ENCODE data around the gene FHIT.

FHIT gene

DNA sequence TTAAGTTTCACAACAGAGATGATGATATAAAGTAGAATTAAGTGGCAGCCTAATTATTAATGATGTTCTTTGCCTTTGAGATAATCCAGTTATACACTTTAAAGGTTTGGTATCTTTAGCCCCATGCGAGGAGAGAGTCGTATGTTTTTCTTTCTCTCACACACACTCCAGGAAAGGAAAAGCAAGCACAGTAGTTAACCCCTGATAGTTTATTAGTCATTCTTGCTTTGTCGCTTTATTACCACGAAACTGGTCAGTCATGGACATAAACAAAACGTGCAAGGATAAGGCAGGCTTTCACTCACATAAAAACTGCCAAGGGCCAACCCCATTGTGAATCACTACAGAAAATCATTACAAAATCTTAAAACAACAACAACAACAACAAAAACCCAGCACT is 866.9 kb downstream of the FHIT start:
- DNase-seq (ENCODE audit: extremely low read depth in 1 of 2, low read depth in 1 of 2) = no peak

DNA sequence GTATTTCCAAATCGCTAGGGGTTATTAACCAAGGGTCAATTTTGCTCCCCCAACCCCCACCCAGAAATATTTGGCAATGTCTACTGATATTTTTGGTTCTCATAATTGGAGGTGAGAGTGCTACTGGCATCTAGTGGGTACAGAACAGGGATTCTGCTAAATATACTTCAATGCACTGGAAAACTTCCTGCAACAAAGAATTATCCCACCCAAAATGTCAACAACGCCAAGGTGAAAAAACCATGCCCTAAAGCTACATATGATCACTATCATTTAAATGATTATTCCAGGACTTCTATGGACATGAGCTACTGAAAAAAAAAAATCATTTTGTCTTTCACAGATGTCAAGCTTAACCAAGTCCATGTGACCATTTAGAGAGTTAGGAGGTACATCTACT is 867.9 kb downstream of the FHIT start:
- no peak for DNase-seq (ENCODE audit: extremely low read depth in 1 of 2, low read depth in 1 of 2)

DNA sequence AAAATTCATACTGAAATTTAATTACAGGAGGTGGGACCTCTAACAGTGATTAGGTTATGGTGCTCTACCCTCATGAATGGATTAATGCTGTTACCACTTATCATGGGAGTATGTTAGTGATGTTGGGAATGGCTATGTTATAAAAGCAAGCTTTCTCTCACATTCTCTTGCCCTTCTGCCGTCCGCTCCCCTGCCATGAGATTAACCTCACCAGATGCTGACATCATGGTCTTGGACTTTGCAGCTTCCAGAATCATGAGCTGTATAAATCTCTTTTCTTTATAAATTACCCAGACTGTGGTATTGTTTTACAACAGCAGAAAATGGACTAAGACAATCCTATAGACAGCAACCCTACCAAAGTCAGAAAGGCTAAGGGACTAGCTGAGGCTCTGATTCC is 884.8 kb downstream of the FHIT start:
- no peak for DNase-seq (ENCODE audit: extremely low read depth in 1 of 2, low read depth in 1 of 2)

DNA sequence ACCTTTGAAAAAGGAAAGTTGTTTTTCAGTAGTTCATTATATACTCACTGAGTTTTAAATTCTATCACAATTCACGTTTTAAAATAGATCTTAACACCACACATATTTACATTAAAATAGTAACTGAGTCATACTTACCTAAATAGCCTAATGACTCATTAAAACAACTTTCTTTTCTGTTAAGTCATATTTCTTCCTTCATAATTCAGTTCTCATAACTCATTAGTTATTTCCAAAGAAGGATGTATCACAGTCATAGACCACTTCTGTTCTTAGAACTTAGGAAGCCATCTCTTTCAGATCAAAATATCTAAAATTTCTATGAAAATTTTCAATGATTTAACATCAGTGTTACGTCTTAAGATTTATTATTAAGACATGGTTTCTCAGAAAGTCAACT is 885.9 kb downstream of the FHIT start:
- DNase-seq (ENCODE audit: extremely low read depth in 1 of 2, low read depth in 1 of 2) = no peak

DNA sequence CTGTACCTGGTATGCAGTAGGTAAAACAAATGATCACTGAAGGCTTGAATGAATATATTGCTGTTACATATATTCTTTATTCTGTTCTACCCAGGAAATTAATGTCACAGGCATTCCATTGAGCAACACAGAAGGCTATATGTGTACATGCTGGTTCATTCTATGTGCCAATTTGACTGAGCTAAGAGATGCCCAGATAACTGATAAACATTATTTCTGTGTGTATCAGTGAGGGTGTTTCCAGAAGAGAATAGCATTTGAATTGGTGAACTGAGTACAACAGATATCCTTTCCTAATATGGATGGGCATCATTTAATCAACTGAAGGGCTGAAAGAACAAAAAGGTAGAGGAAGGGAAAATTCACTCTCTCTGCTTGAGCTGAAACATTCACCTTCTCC is 886.8 kb downstream of the FHIT start:
- no peak for DNase-seq (ENCODE audit: extremely low read depth in 1 of 2, low read depth in 1 of 2)

DNA sequence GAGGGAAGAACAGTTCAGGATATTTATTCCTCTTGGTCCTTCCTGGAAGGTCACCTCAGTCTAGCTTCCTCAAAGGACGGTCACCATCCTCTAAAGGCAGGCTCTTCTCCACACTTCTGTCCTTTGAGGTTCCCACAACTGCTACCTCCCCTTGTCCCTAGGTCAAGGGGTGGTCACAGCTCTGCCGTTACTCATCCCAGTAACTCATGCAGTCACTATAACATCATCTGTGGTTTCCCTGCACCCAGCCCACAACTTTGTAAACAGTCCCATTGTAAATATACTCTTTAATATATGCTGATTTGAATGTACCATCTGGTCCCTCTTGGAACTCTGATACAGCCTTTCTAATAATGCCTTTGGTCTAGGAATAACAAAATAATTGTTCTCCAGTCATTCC is 887.4 kb downstream of the FHIT start:
- DNase-seq (ENCODE audit: extremely low read depth in 1 of 2, low read depth in 1 of 2) = peak in 1 of 2 donors; percentile 12

DNA sequence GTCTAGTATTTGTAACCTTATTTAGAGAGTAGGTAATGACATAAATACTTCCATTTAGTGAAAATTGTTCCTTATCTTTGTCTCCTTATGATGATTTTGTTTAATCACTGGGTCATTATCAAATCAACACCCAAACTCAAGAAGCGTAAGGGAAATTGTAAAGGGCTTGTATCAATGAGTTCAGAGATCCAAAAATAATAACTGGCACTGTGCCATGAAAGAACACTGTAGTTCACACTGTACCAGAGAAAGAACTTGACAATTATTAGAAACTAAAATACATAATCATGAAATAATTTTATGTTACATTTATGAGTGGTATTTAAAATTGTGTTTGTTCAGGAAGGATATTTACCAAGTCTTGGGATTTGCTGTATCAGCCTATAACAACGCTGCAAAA is 895.4 kb downstream of the FHIT start:
- DNase-seq (ENCODE audit: extremely low read depth in 1 of 2, low read depth in 1 of 2) = no peak

DNA sequence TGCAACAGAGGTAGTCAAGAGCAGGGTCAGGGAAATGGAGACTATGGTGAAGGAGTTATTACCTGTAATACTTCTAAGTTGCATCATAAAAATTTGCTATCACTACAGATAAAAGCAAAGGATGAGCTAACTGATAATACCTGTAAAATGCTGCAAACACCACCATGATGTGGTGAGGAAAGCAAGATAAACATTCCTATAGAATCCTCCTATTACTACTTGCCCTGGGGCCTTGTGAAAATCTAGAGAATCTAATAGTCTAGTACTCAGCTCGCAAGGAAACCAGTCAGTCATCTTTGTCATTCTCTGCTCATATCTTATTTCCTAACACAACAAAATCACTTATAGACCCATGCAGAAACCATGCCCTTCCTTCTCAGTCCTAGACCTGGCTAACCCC is 899.8 kb downstream of the FHIT start:
- no peak for DNase-seq (ENCODE audit: extremely low read depth in 1 of 2, low read depth in 1 of 2)

DNA sequence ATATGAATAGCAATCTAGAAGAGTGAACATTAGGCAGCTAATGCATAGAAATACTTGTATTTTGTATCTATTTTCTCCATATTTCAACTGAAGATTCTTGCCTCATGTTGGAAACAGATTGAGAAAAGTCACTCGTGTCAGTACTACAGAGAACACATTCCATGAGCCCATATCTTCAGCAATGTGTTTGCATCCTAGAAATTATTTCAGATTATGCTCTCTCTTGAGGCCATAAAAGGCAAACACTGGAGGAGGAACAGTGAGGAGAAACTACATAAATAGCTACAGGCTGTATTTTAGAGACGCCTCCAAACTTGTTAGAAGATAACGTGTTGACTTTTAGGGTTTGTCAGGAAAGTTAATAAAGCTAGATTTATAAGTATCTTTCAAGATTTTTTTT is 906.9 kb downstream of the FHIT start:
- no peak for DNase-seq (ENCODE audit: extremely low read depth in 1 of 2, low read depth in 1 of 2)

DNA sequence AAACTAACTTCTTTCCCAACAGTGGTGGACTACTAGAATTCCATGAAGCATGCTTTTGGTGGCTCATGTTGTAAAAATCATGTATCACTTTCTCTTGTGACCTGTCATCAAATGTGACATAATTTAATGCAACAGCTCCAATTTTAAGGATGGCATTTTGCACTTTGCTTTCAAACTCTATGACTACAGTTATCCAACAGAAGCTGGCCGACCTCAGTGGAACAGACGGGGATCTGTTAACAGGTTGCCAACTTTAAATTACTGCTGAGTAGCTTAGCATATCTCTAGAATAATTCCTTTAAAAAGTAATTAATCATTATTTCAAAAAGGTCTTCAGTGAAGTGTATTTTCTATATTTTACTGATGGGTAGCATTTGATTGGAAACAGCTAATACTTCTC is 907.4 kb downstream of the FHIT start:
- no peak for DNase-seq (ENCODE audit: extremely low read depth in 1 of 2, low read depth in 1 of 2)

DNA sequence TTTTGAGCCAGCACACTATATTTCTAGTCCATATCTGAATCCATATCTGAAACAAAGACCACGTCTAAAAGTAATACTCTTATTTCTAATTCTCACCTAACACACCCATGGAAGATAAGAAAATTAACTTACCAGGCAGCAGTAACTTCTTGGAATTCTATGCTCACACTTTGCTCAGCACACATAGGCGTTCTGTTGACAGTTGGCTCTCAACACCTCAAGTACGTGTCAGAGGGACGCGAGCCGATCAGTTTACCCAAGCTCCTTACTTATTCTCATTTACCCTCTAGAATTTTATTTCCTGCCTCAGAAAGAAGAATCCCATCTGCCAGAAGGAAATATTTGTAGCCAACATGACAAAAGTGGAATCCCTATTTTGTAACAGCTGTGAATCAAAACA is 911.9 kb downstream of the FHIT start:
- no peak for DNase-seq (ENCODE audit: extremely low read depth in 1 of 2, low read depth in 1 of 2)

DNA sequence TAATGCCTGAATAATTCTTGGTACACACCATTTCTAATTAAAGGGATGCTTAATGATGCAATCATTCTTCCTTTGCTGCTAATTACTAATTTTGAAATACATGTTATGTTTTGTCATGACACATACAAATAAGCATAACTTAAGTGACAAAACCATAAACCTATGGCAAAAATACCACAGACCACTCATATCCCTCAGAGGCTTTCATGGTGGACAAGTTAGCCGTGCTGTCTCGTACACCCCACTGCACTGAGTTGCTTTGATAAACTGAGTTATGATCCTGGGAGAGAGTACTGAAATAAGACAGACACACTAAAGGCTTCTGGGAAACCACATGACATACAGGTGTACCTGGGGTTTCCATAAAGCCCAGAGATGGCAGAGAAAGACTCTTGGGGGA is 913.8 kb downstream of the FHIT start:
- DNase-seq (ENCODE audit: extremely low read depth in 1 of 2, low read depth in 1 of 2) = no peak

DNA sequence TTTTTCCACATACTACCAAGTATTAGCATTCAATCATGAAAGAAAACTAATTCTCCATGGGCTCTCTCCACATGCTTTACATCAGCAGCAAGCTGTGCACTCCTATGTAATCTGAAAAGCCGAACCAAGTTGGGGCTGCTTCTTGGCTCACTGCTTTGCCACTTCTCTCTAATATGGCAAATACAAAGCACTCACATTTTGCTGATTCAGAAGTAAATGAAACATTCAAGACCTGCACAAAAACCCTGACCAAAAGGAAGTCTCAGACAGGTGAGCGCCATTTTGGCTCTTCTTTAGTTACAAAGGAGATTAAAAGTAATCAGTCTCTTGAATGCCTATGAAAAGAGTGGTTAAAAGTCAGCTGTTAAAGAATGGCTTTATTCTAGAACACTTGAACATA is 915.2 kb downstream of the FHIT start:
- no peak for DNase-seq (ENCODE audit: extremely low read depth in 1 of 2, low read depth in 1 of 2)

DNA sequence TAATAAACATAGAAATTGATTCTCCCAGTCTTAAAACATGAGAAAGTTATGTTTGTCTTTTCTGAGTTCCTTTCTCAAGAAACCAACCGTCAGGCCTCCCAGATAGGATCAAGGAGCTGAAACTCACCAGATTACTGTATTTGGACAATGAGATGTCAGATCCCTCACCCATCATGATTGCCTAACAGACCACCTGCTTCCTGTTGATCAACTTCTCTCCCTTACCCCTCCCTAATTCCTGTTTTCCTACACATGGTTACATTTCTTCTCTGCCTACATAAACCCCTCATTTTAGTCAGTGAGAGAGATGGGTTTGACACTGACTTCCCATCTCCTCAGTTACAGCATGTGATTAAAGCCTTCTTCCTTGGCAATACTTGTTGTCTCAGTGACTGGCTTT is 917.5 kb downstream of the FHIT start:
- no peak for DNase-seq (ENCODE audit: extremely low read depth in 1 of 2, low read depth in 1 of 2)

DNA sequence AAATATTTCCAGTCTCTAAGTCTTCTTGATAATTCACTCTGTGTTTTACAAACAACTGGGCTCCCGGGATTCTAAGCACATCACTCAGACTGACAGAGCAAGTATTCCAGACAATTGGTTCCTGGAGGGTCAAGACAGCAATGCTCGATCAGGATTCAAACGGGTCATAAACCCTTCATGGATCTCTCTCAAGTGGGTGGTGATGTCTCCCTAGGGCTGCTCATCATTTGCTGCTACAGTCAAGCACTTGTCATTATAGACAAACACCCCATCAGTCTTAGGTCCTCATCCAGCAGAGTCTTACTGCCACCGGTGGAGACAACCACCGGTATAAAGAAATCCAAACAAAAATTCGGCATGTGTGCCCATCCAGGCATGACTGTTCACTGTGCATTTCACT is 921.1 kb downstream of the FHIT start:
- DNase-seq (ENCODE audit: extremely low read depth in 1 of 2, low read depth in 1 of 2) = no peak

DNA sequence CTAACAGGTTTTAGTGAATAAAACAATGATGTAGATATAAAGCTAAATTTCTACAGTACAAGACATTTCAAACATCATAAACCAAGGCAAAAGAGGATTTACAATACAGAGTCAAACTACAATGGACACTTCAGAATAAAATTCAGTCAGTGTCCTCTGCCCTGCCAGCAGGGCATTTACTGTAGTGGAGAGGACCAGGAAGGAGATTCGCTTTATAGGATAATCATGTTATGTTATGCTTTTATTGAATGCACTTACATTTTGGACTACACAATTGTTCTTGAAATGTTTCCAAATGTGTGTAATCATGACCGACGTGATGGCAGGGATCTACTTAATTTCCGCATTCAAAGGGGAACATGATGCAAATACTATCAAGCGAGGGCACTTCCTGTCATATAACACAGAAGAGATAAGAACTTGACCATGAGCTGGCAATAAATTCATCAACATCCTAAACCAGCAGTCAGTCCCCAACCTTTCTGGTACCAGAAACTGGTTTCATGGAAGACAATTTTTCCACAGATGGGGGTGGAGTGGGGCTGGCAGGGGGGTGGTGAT is 925.6 kb downstream of the FHIT start:
- no peak for DNase-seq (ENCODE audit: extremely low read depth in 1 of 2, low read depth in 1 of 2)

DNA sequence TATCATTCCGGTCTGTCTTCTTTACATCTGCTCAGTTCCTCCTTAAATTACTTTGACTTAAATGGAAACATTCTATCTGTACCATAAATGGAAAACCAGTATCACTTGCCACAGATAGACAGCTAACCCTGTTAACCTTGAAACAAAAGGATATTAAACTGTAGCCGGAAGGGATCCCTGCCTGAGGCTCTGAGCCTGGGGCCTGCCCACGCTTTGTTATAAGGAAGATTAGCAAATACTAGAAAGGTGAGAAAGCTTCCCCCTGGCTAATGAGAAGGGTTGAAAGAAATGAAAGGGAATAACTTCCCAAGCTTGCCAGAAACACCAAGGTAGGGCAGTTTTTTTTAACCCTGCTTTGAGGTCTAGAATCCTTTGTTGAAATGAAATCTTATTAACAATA is 927.6 kb downstream of the FHIT start:
- no peak for DNase-seq (ENCODE audit: extremely low read depth in 1 of 2, low read depth in 1 of 2)

DNA sequence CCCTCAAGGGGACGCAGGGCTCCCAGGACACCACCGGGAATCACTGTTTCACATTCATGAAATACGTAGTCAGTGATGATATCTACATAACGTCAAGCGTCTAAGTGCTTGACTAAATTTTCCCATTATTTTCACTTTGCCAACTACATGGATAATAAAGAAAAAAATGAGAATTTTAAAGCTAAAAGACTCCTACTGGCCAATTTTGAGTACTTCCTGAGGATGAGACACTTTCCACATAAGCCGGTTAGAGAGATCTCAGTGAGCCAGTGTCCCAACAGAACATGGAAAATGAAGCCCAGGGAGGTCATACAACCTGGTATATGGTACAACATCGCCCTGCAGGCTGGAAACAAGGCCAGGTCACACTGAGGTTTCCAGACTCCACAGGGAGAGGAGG is 928.1 kb downstream of the FHIT start:
- no peak for DNase-seq (ENCODE audit: extremely low read depth in 1 of 2, low read depth in 1 of 2)

DNA sequence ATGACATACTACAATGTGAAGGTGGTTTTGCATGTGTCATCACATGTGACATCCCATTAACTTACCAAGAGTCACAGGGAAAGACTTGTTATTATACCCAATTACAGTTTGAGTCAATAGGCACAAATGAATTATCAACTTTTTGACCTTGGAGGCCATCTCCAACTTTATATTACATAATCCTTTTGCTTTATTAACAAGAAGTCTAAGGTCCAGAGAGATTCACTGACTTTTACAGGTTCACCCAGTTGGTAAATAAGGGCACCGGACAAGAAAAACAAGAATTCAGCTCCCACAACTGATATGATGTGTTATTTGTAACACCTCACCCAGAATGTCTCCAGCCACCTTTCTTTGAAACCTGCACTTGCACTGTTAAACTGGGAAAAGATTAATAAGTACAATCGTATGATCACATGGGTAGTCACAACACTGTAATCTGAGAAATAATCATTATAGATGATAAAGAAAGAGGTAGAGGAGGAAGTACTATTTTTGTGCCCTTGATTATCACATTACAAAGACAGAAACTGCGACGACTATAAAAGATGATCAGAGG is 928.9 kb downstream of the FHIT start:
- no peak for DNase-seq (ENCODE audit: extremely low read depth in 1 of 2, low read depth in 1 of 2)

DNA sequence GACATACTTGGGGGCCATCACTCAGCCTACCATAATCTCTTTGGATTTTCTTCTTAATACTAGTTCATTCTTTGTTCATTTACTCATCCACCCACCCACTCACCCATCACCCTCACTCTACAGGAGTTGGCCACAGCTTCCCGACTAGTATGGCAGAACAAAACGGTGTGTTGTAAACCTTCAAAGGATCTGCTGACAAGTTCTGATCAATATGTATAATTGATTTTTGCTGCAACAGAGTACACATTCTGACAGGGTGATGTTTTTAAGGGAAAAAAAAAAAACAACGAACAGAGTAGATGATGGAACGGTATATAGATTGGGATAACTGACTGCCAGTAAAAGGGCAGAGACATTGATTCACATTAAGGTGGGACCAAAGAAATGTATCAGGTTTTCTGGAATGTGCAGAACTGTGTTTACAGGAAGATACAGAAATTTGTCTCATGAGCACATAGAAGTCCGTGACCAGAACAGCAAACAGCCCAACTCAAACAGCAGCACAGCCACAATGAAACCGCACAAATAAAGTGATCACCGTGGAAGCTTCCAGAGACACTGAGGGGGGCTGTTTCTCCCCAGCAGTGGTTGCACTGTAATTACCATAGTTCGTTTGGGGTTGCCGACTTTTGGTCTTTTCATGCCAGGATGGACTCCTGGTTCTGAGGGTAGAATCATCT is 931.9 kb downstream of the FHIT start:
- no peak for DNase-seq (ENCODE audit: extremely low read depth in 1 of 2, low read depth in 1 of 2)

DNA sequence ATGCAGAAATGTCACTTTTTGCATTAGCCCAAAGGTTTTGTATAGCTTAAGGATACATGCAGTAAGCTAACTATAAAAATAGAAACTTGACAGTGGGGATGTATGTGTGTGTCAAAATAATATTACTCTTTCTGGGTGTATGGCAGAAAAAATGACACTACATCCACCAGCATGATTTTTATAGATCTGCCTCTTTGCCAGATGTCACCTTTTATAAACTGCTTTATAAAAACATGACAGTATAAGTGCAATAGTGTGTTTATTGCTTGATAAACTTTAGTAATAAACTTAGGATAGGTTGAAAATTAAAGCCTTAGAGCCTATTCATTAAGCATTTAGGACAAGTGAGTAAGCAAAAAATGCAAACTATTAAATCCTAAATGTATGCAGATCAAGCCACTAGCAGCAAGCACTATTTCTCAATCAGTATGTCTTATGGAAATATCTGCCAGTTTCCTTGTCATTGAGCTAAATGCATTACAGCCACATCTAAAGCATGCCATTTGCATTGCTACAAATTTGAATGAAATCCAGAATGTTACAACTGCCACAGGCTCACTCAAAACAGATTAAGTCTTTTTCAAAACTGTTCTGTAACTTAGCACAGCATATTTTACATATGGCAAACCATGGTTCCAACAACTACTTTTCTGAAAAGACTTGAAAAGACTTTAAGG is 935.0 kb downstream of the FHIT start:
- DNase-seq (ENCODE audit: extremely low read depth in 1 of 2, low read depth in 1 of 2) = no peak

DNA sequence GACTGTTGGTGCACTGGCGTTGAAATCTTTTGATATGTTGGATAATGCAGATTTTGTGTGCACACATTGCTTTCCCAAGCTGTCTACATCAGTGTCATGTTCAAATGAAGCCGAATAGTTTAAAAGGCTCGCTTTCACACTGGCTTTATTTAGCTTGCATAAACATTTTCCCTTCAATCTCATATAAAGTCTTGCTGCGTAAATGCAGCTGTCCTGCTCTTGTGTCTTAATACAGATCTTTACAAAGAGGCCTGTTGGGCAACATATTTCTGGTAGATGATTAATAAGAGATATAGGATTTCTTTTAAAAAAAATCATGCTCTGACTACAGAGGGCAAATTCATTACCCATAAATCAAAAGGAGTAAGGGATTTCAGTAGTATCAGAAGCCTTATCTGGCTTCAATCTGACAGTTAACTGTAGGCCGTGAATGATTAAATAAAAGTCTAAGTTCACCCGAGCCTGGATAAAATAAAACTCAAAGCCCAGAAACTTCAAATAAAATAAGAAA is 937.2 kb downstream of the FHIT start:
- DNase-seq (ENCODE audit: extremely low read depth in 1 of 2, low read depth in 1 of 2) = no peak

All from stimulated activated CD8-positive, alpha-beta memory T cell treated with anti-CD3 and anti-CD28 coated beads, Interleukin-7, amount 100 ng/mL, for 48 hours (primary cell).